OCI-LY1 (cell line): ENCODE results near the gene ETF1.

Source experiments
- H2AFZ ChIP-seq: fragments of 200-600 bp; sonication (generic), shearing (Covaris generic); 2 replicates; pipeline ENCODE4 v1.6.0; 2014; ENCODE audit warnings: antibody characterized with exemption, mild to moderate bottlenecking, low read length
- H3F3A ChIP-seq: fragments of 200-600 bp; sonication (generic), shearing (Covaris generic); 2 replicates; pipeline ENCODE4 v1.6.0; 2014; ENCODE audit warnings: mild to moderate bottlenecking, antibody characterized with exemption, low read length, moderate library complexity; ENCODE audit not compliant: insufficient read depth
- H3K27ac ChIP-seq: fragments of 200-600 bp; sonication (generic); 2 replicates; pipeline ENCODE4 v1.5.1; 2014; ENCODE audit warnings: low read length, mixed run types, mild to moderate bottlenecking, low read depth; ENCODE audit not compliant: poor library complexity, severe bottlenecking
- H3K27me3 ChIP-seq: fragments of 200-600 bp; sonication (generic); 2 replicates; pipeline ENCODE4 v1.6.0; 2014; ENCODE audit warnings: antibody characterized with exemption, mild to moderate bottlenecking, low read length, moderate library complexity; ENCODE audit not compliant: insufficient read depth
- H3K36me3 ChIP-seq: fragments of 200-600 bp; sonication (generic); 2 replicates; pipeline ENCODE4 v1.6.1; 2014; ENCODE audit warnings: mild to moderate bottlenecking, antibody characterized with exemption, low read length, moderate library complexity, mixed read lengths; ENCODE audit not compliant: insufficient read depth
- H3K4me1 ChIP-seq: fragments of 200-600 bp; sonication (generic); 2 replicates; pipeline ENCODE4 v1.5.1; 2014; ENCODE audit warnings: mild to moderate bottlenecking, low read length, moderate library complexity; ENCODE audit not compliant: insufficient read depth, severe bottlenecking
- H3K4me2 ChIP-seq: fragments of 200-600 bp; sonication (generic), shearing (Covaris generic); 2 replicates; pipeline ENCODE4 v1.6.1; 2014; ENCODE audit warnings: low read length
- H3K4me3 ChIP-seq: fragments of 200-600 bp; sonication (generic); 2 replicates; pipeline ENCODE4 v1.5.1; 2014; ENCODE audit warnings: low read length, low read depth, mild to moderate bottlenecking, mixed read lengths; ENCODE audit not compliant: poor library complexity, severe bottlenecking
- H3K79me2 ChIP-seq: fragments of 200-600 bp; shearing (Covaris generic); 2 replicates; pipeline ENCODE4 v1.6.1; 2016; ENCODE audit warnings: mixed run types, low read length, mixed read lengths; ENCODE audit not compliant: insufficient read depth
- H3K9ac ChIP-seq: fragments of 200-600 bp; sonication (generic), shearing (Covaris generic); 2 replicates; pipeline ENCODE4 v1.6.1; 2014; ENCODE audit warnings: mild to moderate bottlenecking, low read length, mixed read lengths
- H3K9me2 ChIP-seq: fragments of 200-600 bp; sonication (generic), shearing (Covaris generic); 2 replicates; pipeline ENCODE4 v1.6.1; 2014; ENCODE audit warnings: low read depth, mild to moderate bottlenecking, low read length, mixed read lengths
- H3K9me3 ChIP-seq: fragments of 200-600 bp; shearing (Covaris generic); 2 replicates; pipeline ENCODE4 v1.6.1; 2014; ENCODE audit warnings: low read length, mixed read lengths
- H4K20me1 ChIP-seq: fragments of 200-600 bp; sonication (generic), shearing (Covaris generic); 2 replicates; pipeline ENCODE4 v1.6.0; 2016; ENCODE audit warnings: mild to moderate bottlenecking, low read length; ENCODE audit not compliant: insufficient read depth
- CTCF ChIP-seq: fragments of 200-600 bp; sonication (generic), shearing (Covaris generic); IDR thresholded peaks from 2 replicates; pipeline ENCODE4 v1.5.1; 2017; ENCODE audit warnings: mild to moderate bottlenecking, antibody characterized with exemption, low read length, moderate library complexity, mixed read lengths
- EZH2 ChIP-seq: fragments of 200-600 bp; sonication (generic), shearing (Covaris generic); IDR thresholded peaks from 2 replicates; pipeline ENCODE4 v1.8.0; 2017; ENCODE audit warnings: borderline replicate concordance, mixed run types, mild to moderate bottlenecking, antibody characterized with exemption, low read length, moderate library complexity, mixed read lengths

Gene ETF1

GRCh38 chr5:138504799-138505198 is 38.2 kb downstream of the ETF1 start:
- no peak overlapping the region for H3K4me2 ChIP-seq
- no peaks in the 10 kb centered on the region for H3K27me3 ChIP-seq
- H2AFZ ChIP-seq, result no peak overlapping the region
- no peaks in the 10 kb centered on the region for H4K20me1 ChIP-seq
- no peaks in the 10 kb centered on the region for H3K79me2 ChIP-seq
- H3F3A ChIP-seq, result no peaks in the 10 kb centered on the region
- no peak overlapping the region for H3K9ac ChIP-seq
- no peaks in the 10 kb centered on the region for H3K4me1 ChIP-seq
- no peak overlapping the region for H3K4me3 ChIP-seq
- TF ChIP-seq CTCF (no peak), EZH2 (no peak)
- no peak overlapping the region for H3K27ac ChIP-seq
- no peaks in the 10 kb centered on the region for H3K9me3 ChIP-seq
- peaks cover 27% of the 10 kb centered on the region for H3K36me3 ChIP-seq
- no peaks in the 10 kb centered on the region for H3K9me2 ChIP-seq

- Histone ChIP-seq H3K9me2 (no peaks in the 10 kb centered on the region), H3K4me3 (no peak overlapping the region), H3K79me2 (no peaks in the 10 kb centered on the region), H3F3A (no peaks in the 10 kb centered on the region), H3K27ac (no peak overlapping the region), H3K36me3 (peaks cover 16% of the 10 kb centered on the region), H3K27me3 (no peaks in the 10 kb centered on the region), H4K20me1 (no peaks in the 10 kb centered on the region), H3K4me1 (no peaks in the 10 kb centered on the region), H3K9me3 (no peaks in the 10 kb centered on the region), H3K4me2 (no peak overlapping the region), H2AFZ (no peak overlapping the region), H3K9ac (no peak overlapping the region)
- no peak for TF ChIP-seq EZH2
- TF ChIP-seq CTCF, result peak; percentile 78
These were observed 39.4 kb downstream of the ETF1 start for GRCh38 chr5:138503487-138504270.

- no peaks in the 10 kb centered on the region for H3K9me2 ChIP-seq
- H3K36me3 ChIP-seq, result peaks cover 4% of the 10 kb centered on the region
- no peaks in the 10 kb centered on the region for H4K20me1 ChIP-seq
- no peak overlapping the region for H3K4me2 ChIP-seq
- H3K27ac ChIP-seq, result no peak overlapping the region
- no peaks in the 10 kb centered on the region for H3K79me2 ChIP-seq
- H3K4me1 ChIP-seq, result no peaks in the 10 kb centered on the region
- H3K9me3 ChIP-seq, result no peaks in the 10 kb centered on the region
- H3K27me3 ChIP-seq, result no peaks in the 10 kb centered on the region
- H3K9ac ChIP-seq, result no peak overlapping the region
- no peaks in the 10 kb centered on the region for H3F3A ChIP-seq
- H3K4me3 ChIP-seq, result no peak overlapping the region
- no peak for TF ChIP-seq EZH2
- no peak for TF ChIP-seq CTCF
- no peak overlapping the region for H2AFZ ChIP-seq
These were observed 40.5 kb downstream of the ETF1 start for GRCh38 chr5:138502521-138502920.
